Stomach (tissue), 9 donors: ENCODE data around the gene PSTPIP2. TPM values are rescaled to one million over a fixed set of nuclear protein-coding genes. Genes with fewer than 3 reads are reported as not detected.

Experiments
- DNase-seq, 2 donors: peaks; one replicate each; pipeline versions ENCODE4 v3.0.0 to v3.0.0-alpha.2; 2013 to 2019
- H3K27ac ChIP-seq, 5 donors: fragments of 200-600 bp in 4 of 5; sonication (generic) in 4 of 5; one replicate each; pipeline ENCODE4 v1.5.1; 2013 to 2019; ENCODE audit warnings: mild to moderate bottlenecking in 1 of 5, moderate library complexity in 1 of 5
- H3K27me3 ChIP-seq, 3 donors: fragments of 200-600 bp; sonication (generic); one replicate each; pipeline ENCODE4 v1.5.1; 2017 to 2019; ENCODE audit warnings: mixed run types in 1 of 3
- H3K36me3 ChIP-seq, 4 donors: fragments of 200-600 bp; sonication (generic); 1 replicate in 3 of 4; 2 replicates in 1 of 4; pipeline ENCODE4 v1.5.1; 2016 to 2019
- H3K4me1 ChIP-seq, 4 donors: fragments of 200-600 bp; sonication (generic); one replicate each; pipeline ENCODE4 v1.5.1; 2016 to 2019
- H3K4me3 ChIP-seq, 4 donors: fragments of 200-600 bp; sonication (generic) in 3 of 4; one replicate each; pipeline ENCODE4 v1.5.1; 2016 to 2019; ENCODE audit warnings: mild to moderate bottlenecking in 1 of 4
- H3K9me3 ChIP-seq, 4 donors: fragments of 200-600 bp; sonication (generic); one replicate each; pipeline ENCODE4 v1.5.1; 2016 to 2019
- EP300 ChIP-seq: sonication (generic); formaldehyde crosslinking; IDR thresholded peaks from one replicate; pipeline ENCODE4 v1.6.1; 2017; ENCODE audit warnings: antibody characterized with exemption
- POLR2A ChIP-seq, 4 donors: fragments of 450-650 bp; IDR thresholded peaks; one replicate each; pipeline ENCODE4 v1.6.1; 2016; ENCODE audit warnings: antibody characterized with exemption in 4 of 4, control low read depth in 2 of 4, mild to moderate bottlenecking in 1 of 4, moderate library complexity in 1 of 4
- POLR2AphosphoS5 ChIP-seq, 3 donors: sonication (generic); formaldehyde crosslinking; IDR thresholded peaks; one replicate each; pipeline ENCODE4 v1.6.1; 2016; ENCODE audit warnings: antibody characterized with exemption in 3 of 3
- WGBS, 5 donors: extraction: QIAGEN DNeasy Blood & Tissue Kit in 3 of 5; methylation state at CpG; one replicate each; pipeline versions ENCODE4 v1.1.5 to v1.1.7; 2013 to 2018; 5-methylcytosine and 5-hydroxymethylcytosine counted together
- intact Hi-C: fragments of 100-400 bp; cut with DNase I; formaldehyde crosslinking; loops from one replicate; pipeline ENCODE4 v1.15.1; 2023; ENCODE audit warnings: low total_unique reads
- polyA plus RNA-seq, 3 donors: library from polyadenylated mRNA; stranded (reverse); fragments of 200-250 nt; gene quantifications; one replicate each; pipeline ENCODE4 v1.2.3, GENCODE V29; 2013
- small RNA-seq, 4 donors: library from RNA; depleted of rRNA; stranded (forward); fragments of <200 nt; gene quantifications; one replicate each; pipeline ENCODE3, GENCODE V24; 2016
- total RNA-seq, 5 donors: library from RNA; depleted of rRNA; stranded (reverse); fragments of >200 nt; gene quantifications; one replicate each; pipeline versions ENCODE4 v1.1.0 to v1.2.3, GENCODE V29; 2014 to 2016
- TF ChIP-seq, protein P1 (sequence below), 7 experiments: fragments of 450-650 bp in 4 of 7; fragments of 200-600 bp in 3 of 7; sonication (generic) in 3 of 7; IDR thresholded peaks; one replicate each; pipeline ENCODE4 v1.5.1; 2016 to 2019; ENCODE audit warnings: antibody characterized with exemption in 7 of 7, control low read depth in 2 of 7, mild to moderate bottlenecking in 1 of 7
- donor health status: healthy with polysubstance abuse.
- donor health status: Bipolar disorder and iron deficiency.
- donor health status: healthy.

PSTPIP2 gene
- total and polyA plus RNA-seq, 8 donors = 1.2 to 11.0 (median 7.0) TPM

DNA sequence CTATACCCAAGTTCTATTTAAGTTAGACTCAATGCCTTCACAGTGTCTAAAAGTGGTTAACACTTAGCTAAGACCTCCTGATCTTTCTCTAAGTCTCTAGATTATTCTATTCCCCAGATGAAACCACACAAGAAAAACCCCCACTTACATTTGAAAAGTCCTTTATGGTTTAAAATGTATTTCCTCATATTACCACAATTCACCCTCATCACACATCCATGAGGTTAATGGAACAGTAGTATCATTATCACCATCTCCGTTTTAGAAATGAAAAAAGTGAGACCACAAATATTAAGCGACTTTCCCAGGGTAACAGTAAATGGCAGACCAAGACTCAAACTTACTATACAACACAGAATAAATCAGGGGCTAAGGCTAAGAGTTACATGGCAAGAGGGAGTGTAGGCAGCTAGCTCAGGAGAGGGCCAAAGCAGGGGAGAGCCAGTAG lies 133.5 kb downstream of the PSTPIP2 start:
- H3K9me3 ChIP-seq = no peaks in the 10 kb centered on the region
- H3K4me3 ChIP-seq = no peak overlapping the region
- TF ChIP-seq POLR2AphosphoS5 (IDR thresholded peaks at IDR 0.05) = no peak
- TF ChIP-seq, protein P1, sequence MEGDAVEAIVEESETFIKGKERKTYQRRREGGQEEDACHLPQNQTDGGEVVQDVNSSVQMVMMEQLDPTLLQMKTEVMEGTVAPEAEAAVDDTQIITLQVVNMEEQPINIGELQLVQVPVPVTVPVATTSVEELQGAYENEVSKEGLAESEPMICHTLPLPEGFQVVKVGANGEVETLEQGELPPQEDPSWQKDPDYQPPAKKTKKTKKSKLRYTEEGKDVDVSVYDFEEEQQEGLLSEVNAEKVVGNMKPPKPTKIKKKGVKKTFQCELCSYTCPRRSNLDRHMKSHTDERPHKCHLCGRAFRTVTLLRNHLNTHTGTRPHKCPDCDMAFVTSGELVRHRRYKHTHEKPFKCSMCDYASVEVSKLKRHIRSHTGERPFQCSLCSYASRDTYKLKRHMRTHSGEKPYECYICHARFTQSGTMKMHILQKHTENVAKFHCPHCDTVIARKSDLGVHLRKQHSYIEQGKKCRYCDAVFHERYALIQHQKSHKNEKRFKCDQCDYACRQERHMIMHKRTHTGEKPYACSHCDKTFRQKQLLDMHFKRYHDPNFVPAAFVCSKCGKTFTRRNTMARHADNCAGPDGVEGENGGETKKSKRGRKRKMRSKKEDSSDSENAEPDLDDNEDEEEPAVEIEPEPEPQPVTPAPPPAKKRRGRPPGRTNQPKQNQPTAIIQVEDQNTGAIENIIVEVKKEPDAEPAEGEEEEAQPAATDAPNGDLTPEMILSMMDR (IDR thresholded peaks at IDR 0.05) = no peak
- TF ChIP-seq EP300 = no peak
- TF ChIP-seq POLR2A (IDR thresholded peaks at IDR 0.05) = no peak
- 52 to 89% (median 67%) methylated on average over 2 of the region's 2 CpGs for WGBS, 5 donors
- H3K4me1 ChIP-seq = no peaks in the 10 kb centered on the region
- no peak for DNase-seq
- no peak overlapping the region for H3K27ac ChIP-seq
- no peaks in the 10 kb centered on the region for H3K27me3 ChIP-seq
- H3K36me3 ChIP-seq = peaks cover 54 to 99% (median 97%) of the 10 kb centered on the region in 4 donors
- intact Hi-C loops = no loop called here

DNA sequence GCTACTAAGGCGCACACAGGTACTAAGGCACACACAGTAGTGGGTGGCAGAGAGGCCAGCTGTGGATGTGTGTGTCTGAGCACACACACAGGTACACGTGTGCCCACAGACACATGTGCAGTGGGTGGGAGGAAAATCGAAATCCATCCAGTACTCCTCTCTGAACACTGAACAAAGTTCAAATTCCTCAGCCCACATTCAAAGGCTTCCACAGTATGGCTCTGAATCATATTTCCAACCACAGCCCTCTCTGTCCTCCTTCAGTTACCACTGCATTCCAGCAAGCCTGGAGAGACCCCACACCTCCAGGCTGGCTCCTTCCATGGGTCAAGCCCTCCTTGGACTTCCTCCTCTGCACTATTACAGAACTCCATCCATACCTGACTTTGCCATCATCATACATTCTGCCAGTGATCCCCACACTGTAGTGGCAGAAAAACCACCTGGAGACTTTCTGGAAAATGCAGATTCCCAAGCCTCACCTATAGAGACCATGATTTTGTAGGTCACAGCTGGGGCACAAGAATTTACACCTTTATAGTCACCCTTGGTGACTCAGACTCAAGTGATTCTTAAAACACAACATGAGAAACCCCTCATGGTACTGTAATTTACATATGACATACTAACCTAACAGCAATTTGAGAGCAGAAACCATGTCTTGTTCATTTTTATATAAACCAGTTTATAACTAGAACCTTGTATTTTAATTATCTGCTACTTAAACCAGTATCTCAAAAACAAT lies 136.3 kb downstream of the PSTPIP2 start:
- H3K36me3 ChIP-seq = peaks cover 44 to 96% (median 95%) of the 10 kb centered on the region in 4 donors
- 77 to 97% (median 85%) methylated on average over 3 of the region's 3 CpGs for WGBS, 5 donors
- no peaks in the 10 kb centered on the region for H3K4me1 ChIP-seq
- H3K27ac ChIP-seq = no peak overlapping the region
- TF ChIP-seq, protein P1 (IDR thresholded peaks at IDR 0.05) = no peak
- TF ChIP-seq EP300 (no peak), POLR2A (IDR thresholded peaks at IDR 0.05) (no peak), POLR2AphosphoS5 (IDR thresholded peaks at IDR 0.05) (no peak)
- H3K4me3 ChIP-seq = no peak overlapping the region
- no peak for DNase-seq
- intact Hi-C loops = no loop called here
- H3K27me3 ChIP-seq = no peaks in the 10 kb centered on the region
- no peaks in the 10 kb centered on the region for H3K9me3 ChIP-seq

Small RNA genes within 50 kb of the gene (small RNA-seq; reads per million reads assigned to genes)
- gene RN7SKP26 (0 reads per million in 4 donors), gene RNU6-1278P (0 reads per million in 4 donors), gene RNY4P37 (0 reads per million in 4 donors)

Other genes with a start within 250 kb of the PSTPIP2 start
- 1 to 10 TPM in 1 of 5 donors, under 1 TPM in 1, not detected in 3; 0.92 to 5.5 TPM for gene SIGLEC15, start 246.6 kb downstream of the PSTPIP2 start, total RNA-seq
- gene SIGLEC15, start 246.6 kb downstream of the PSTPIP2 start, polyA plus RNA-seq = under 1 TPM; 0.10 to 0.76 (median 0.25) TPM
- gene EPG5, start 104.9 kb downstream of the PSTPIP2 start, total RNA-seq = 10 to 100 TPM; 16.2 to 52.9 (median 22.6) TPM
- 1 to 10 TPM; 2.0 to 3.3 (median 2.9) TPM for gene EPG5, start 104.9 kb downstream of the PSTPIP2 start, polyA plus RNA-seq
- 100 to 1,000 TPM in 4 of 5 donors, 10 to 100 TPM in 1; 82.9 to 631 (median 583) TPM for gene ATP5F1A, start 26.0 kb upstream of the PSTPIP2 start, total RNA-seq
- gene ATP5F1A, start 26.0 kb upstream of the PSTPIP2 start, polyA plus RNA-seq = 100 to 1,000 TPM; 275 to 406 (median 372) TPM
- 10 to 100 TPM in 2 of 5 donors, 1 to 10 TPM in 2, not detected in 1; 2.2 to 32.3 (median 16.7) TPM for gene HAUS1, start 32.1 kb upstream of the PSTPIP2 start, total RNA-seq
- gene HAUS1, start 32.1 kb upstream of the PSTPIP2 start, polyA plus RNA-seq = 10 to 100 TPM; 23.5 to 32.1 (median 28.6) TPM